GM18909 (cell line): Measurements from ENCODE around the gene ZMYND8.

Experiments used
- ATAC-seq: cut with Tn5 transposase; IDR thresholded peaks from one replicate; pipeline ENCODE4 v1.9.1; 2021; ENCODE audit warnings: mild to moderate bottlenecking; ENCODE audit not compliant: unreplicated experiment, poor library complexity

Gene ZMYND8

GRCh38 chr20:47354714-47355488 lies 1.6 kb downstream of the ZMYND8 start:
- ATAC-seq = no peak

- ATAC-seq = no peak
These were observed 2.1 kb downstream of the ZMYND8 start for GRCh38 chr20:47354464-47354713.

DNA sequence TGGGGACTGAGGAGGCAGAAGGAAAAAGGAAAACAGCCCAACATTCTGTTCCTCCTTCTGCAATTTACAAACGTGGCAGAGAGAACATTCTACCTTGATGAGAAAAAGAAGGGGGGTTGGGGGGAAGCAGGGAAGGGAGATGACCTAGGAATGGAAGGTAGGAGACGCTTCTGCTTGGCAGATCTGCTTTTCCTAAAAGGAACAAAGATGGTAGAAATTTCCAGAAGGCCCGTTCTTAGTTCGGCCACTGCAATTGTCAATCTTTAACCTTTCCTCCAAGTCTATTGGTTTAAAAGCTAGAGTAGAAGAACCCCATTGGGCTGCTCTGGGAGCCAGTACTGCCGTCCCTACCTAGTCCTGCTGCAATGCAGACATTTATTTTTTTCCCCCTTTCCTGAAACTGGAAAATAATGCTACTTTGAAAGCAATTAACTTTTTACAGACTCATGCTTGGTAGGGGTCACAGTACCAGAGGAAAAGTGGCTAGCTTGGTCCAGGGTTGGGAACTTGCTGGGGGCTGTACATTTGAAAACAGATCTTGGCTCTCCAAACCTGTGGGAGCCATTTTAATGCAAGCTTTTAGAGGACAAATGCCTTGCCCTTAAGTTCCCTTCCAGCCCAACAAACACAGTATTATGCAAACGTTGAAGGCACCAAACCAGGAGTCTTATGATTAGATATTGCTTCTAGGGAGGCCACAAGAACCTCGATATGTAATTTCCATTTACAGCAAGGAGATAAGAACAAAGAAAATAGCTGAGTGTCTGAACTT lies 2.6 kb downstream of the ZMYND8 start:
- ATAC-seq = no peak

DNA sequence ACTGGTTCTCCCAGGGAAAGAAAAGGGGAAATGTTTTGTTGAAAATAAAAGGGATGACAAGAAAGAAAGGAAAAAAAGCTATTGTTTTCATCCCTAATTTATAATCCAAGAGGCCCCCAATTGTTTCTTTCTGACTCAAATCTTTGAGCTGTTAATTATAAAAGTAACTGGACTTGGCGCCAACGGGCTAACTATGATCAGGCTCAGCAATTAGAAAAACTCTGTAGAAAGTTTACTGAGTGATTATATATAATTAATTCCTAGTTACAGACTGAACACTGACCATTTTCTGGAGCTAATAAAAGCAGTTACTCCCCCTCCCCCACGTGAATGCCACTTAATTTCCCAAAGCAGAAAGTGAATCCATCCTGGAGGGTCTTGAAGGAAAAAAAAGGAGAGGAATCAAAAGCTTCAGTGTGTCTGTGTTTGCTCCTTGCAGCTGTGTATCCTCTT lies 3.2 kb downstream of the ZMYND8 start:
- ATAC-seq = no peak

DNA sequence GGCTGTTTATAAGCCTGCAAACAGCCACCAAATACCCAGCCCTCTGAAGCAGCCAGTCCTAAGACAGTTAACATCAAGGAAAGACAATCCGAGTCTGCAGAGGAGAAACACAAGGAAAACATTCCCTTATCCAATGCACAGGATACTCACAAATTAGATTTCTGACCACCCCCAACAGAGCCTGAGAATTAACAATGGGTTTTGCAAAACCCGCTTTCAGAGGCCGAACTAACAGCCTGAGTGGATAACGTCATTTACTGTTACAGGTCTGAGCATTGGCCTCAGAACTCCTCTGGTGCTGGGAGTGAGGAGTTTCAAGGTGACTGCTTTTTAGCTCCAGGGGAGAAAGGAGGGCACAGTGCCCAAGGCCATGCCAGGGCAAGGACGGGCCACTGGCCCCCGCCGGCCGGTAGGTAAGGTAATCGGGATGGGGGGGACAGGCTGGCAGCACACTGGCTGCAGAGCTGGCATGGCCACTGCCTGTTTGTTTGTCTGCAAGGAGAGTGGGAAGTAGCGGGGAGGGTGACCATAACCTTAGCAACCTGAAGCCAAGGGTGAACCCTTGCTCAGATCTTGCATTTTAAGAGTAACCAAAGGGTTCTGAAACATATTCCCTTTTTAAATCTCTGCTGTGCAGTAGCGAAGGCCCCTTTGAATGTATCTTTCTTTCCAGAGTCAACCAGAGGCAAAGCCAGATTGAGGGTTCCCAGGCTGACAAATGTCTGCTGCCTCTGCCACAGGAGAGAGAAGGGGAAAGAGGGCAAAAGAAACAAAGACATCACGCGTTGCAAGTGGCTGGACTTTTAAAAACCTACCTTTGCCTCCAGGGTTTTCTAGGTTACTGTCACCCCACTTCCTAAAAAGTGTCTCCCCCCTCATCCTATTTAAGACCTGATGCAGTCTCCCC lies 3.9 kb downstream of the ZMYND8 start:
- no peak for ATAC-seq

GRCh38 chr20:47351643-47352331 lies 4.7 kb downstream of the ZMYND8 start:
- no peak for ATAC-seq

- no peak for ATAC-seq
These were observed 5.6 kb downstream of the ZMYND8 start for GRCh38 chr20:47350691-47351545.

DNA sequence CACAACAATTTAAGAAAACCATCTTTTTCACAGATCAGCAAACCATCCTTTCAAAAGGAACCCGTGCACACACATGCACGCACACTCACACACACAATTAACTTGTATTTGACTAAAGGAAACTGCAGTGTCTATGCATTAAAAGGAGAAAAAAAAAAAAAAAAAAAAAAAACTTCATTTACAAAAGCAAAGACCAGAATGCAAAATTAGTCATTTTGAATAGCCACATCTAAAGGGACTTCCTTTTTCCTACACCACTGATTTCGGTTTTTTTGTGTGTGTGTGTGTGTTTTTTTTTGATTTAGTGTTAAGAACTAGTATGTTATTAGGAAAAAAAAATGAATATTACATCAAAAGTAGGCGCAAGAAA lies 6.3 kb downstream of the ZMYND8 start:
- no peak for ATAC-seq

DNA sequence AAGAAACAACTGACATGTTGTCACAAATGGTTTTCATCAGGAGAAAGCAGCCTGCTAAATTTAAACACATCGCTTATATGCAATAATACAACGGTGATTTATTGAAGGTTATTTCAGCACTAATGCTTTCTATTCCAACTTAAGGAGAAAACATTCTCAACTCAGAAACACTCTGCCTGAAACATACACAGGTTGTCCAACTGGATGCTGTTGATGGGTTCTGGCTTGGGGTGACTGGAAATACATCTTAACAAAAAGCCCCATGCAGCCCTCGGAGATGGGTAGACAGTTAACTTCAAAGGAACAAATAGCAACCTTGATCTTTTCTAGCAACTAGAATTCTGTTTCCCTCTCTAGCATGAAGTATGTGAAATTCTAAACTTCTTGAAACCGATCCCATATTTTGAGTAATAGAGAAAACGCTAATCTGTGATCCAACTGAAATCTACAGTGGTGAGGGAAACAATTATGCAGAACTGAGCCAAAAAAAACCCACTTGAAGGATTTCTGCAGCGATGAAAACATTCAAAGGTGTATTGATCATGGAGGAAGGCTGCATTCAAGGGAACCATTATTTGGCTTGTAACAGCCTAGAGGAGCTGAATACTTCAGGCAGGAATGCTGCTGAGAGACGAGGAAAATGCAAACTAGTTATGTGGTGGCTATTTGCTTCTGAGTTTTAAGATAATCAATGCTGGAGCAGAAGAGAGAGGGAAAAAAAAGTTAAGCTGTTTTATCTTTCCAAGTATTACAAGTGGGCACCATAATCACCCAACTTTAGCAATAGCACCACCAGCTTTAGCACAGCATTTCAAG lies 6.9 kb downstream of the ZMYND8 start:
- no peak for ATAC-seq

DNA sequence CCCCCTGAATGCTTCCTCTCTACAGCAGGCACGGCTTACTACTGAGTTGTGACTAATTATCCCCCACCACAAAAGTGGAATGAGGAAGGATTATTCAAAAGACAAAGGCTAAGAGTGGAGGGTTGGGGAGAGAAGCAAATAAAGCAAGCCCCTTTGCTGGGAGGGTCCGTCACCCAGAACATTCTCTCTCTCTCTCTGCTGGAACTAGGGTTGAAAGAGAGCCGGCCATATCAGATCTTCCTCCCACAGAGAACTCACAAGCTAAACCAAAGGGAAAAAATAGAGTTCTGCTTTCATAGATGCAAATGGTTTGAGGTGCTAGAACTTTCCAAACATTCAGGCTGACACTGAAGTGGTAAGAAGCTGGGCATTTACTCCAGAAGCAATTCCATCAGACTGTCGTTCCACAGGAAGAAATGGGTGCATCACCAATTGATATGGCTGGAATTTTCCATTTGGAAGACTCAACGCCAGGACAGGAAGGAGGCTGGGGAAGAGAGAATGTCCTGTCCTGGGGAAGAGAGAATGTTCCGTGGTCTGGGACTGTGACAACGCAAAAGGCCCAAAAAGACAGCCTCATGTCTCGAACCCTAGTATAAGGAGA lies 7.9 kb downstream of the ZMYND8 start:
- ATAC-seq = no peak

DNA sequence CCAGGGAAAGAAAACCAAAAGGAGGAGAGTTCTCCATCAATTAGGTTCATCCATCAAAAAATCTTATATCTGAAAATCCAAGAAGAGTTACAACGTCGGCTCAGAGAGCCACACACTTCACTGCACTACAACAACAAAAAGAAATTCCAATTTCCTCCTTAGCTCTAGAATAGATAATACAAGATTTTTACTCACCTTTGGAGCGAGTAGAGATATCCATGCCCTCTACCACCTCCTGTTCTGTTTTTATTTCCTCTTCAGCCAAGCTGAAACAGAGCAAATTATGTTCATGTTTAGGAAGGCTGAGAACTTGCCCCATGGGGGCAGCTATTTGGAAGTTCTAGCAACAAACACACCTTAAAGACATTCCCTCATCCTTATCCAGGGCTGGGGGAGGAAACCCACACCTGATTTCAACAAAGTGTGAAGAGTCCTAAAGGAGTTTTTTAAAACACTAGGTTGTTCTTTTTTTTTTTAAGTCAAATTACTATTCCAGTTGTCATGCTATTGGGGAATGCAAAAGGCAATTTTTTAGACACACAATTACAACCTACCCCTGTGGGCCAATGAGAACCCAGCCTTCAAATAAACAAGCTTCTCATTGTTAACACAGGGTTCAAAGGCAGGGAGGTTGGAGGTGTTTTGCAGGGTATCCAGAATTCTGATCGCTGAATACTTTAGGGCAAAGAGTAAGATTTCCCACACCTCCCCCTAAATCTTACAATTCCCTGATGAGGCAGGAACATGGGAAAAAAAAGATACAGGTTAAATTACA lies 8.7 kb downstream of the ZMYND8 start:
- ATAC-seq = no peak

- ATAC-seq = no peak
These were observed 10.3 kb downstream of the ZMYND8 start for GRCh38 chr20:47346172-47346571.

- ATAC-seq = no peak
These were observed 11.3 kb downstream of the ZMYND8 start for GRCh38 chr20:47345214-47345613.

DNA sequence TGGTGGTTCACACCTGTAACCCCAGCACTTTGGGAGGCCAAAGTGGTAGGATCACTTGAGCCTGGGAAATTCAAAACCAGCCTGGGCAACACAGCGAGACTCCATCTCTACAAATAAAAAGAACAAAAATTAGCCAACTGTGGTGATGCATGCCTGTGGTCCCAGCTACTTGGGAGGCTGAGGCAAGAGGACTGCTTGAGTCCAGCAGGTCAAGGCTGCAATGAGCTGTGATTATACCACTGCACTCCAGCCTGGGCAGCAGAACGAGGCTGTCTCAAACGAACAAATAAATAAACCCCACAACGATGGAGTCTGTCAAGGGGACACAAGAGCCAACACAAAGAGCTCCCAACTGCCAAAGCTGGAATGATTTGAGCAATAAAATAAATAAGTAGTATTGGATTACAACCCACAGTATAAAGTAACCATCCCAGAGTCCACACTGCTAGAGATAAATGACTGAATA lies 13.5 kb downstream of the ZMYND8 start:
- ATAC-seq = no peak

GRCh38 chr20:47338131-47338628 lies 18.3 kb downstream of the ZMYND8 start:
- no peak for ATAC-seq

DNA sequence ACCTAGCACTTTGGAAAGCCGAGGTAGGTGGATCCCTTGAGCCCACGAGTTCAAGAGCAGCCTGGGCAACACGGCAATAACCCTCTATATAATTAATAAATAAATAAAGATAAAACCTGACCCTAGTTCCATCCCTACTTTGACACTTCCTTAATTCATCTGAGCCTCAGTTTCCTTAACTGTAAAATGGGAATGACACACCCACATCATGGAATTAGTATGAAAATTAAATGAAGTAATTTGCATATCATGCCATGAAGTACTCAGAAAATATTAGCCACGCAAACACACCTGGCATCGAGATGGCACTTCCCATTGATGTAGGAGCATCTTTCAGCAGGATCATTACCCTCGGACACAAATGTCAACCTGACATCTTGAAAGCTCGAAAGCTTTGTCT lies 19.1 kb downstream of the ZMYND8 start:
- no peak for ATAC-seq

DNA sequence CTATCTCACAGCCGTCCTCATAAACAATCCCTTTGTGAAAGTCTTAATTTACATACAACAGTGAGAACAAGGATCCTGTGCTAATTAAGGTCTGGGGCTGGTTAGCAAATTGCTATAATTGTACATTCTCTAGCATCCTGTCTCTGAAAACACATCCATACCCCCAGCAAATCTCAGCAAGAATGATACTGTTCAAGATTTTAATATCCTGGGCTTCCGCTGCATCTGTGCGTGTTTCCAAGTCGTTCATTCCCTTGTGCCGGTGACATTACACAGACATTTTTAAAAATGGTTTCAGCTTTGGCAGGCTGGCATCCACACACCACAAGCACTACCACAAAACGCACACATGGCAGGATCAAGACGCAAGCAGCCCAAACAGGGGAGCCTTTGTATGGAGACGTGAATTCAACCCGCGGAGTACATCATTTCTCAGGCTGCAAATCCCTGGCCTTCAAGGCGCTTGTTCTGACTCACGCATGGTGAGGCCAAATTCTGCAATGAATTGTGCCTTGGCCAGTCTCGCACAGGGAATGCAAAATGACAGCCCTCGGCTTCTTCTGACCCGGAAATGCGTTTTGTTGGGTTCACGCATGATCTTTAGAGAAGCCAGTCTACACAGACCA lies 20.3 kb downstream of the ZMYND8 start:
- ATAC-seq = no peak
